HG03135 (cell line): Measurements from ENCODE around the gene SPCS2.
"Not testable (repeated sequence)": the region's sequence is repeated elsewhere in the genome, so short reads cannot be mapped to it uniquely, and the experiment has no call there.

ENCODE experiments used
- ATAC-seq: cut with Tn5 transposase; IDR thresholded peaks from one replicate; pipeline ENCODE4 v1.9.1; 2021; ENCODE audit warnings: mild to moderate bottlenecking, moderate library complexity; ENCODE audit not compliant: unreplicated experiment

SPCS2 gene

DNA sequence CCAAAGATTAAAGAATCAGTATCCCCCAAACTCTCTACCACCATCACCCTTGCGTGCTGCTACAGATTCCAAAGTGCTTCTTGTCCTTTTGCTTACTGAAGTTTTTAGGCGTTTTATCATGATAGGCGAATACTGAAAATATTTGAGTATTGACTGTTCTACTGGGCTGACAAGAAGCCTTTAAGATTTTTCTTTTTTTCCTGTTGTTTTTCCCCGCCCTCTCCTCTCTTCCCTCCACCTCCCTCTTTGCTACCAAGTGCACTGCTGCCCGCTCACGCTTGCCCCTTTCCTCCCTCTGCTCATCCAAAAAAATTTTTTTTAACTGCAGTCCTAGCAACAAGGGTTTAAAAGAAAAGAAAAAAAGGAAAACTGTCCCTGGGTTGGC lies 679 bp downstream of the SPCS2 start:
- no peak for ATAC-seq

DNA sequence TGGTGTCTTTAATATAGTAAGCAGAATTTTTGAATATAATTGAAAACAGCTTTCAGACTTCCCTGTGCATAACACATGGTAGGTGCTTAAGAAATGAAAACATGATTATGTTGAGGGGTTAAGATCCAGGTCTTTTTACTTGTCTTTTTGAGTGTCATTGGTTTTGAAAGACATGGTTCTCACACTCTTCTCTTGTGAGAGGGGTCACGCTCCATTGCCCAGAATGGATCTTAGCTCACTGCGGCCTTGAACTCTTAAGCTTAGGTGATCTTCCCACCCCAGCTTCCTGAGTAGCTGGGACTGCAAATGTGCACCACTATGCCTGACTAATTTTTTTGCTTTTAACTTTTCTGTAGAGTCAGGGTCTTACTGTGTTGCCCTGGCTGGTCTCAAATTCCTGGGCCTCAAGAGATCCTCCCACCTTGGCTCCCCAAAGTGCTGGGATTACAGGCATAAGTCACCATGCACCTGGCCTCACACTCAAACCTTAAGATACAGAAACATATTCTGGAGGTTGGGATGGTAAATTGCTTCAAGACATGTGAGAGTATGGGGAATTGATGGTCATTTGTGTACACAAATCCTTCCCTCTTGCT lies 1.4 kb downstream of the SPCS2 start:
- ATAC-seq = no peak

DNA sequence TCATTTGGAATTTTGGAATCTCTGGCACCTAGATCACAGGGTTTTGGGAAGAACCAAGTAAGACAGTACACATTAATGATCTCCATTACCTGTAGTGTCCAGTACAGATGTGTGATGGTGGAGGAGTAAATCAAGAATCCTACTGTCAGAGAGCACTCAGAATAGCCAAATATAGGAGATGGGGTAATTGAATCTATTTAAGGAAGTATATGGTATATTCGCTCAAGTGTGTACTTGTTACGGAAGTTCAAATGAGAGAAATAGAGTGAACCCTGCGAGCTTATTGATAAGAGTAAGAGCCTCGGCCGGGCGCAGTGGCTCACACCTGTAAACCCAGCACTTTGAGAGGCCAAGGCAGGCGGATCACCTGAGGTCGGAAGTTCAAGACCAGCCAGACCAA lies 2.2 kb downstream of the SPCS2 start:
- no peak for ATAC-seq

DNA sequence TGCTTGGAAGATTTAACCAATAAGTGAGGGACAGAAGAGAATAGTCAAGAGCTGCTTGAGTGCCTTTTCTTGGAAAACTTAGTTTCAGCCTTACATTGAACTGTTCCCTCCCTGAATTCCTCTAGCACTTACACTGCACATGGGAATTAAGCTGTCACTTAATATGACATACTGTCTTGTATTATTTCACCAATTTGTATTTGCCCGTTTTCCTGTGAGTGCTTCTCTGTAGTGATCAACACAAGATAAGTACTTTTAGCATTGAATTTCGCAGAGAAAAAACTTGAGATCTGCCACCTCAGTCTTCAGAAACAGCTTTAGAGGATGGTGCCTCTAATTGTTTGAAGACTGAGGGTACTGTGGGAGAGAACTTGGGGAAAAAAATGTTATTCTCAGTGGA lies 3.7 kb downstream of the SPCS2 start:
- ATAC-seq = no peak

DNA sequence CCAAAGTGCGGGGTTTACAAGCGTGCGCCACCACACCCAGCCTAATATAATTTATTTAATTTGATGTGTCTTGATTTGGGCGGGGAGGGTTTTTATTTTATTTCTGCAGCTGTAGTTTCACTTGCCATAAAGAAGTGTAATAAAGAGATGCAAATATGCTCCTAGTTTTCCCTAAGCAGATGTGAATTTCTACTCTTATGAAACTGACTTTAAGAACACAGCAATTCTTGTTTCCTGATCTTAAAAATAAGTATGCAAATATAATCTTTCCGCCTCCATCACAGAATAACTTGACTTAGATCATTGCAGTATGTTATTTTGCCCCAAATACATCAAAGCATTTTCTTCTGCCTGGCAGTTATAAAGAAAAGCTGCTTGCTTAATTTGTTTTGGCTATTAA lies 4.4 kb downstream of the SPCS2 start:
- ATAC-seq = no peak

DNA sequence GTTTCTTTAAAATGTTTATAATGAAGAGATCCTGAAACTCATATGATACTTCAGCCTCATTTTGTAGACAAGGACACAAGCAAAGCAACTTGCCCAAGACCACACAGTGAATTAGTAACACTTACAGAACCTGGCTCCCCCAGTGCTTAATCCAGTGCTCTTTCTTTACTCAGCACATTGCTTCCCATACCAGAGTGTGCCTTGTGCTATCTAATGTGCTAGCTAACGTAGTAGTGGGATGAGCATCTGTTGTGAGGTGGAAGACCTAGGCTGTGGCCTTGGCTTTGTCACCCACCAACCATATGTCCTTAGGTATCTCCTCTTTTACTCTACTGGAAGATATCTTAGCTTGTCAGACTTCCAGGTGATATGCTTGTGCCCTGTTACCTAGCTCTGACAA lies 5.1 kb downstream of the SPCS2 start:
- ATAC-seq = no peak

DNA sequence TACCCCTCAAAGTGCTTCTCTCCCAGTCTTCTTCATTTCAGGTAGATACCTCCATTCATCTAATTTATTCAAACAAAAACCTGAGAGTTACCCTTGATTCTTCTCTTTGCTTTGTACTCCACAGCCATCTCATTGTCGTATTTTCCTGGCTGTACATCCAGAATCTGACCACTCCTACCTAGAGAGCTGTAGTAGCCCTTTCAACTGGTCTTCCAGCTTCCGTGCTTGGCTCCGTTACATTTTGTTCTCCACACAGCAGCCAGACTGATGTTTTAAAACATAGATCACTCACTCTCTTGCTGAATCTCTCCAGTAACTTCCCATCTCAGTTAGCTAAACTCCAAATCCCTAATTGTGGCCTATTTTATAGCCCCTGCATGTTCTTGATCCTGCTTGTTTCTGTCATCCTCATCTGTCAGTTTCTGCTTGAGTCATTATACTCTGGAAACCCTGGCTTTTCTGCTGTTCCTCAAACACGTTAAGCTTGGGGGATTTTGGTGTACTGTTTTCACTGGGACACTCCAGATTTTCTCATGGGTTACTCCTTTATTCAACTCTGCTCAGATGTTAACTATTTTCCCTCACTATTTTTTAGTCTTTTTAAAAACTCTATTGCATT lies 7.4 kb downstream of the SPCS2 start:
- no peak for ATAC-seq

DNA sequence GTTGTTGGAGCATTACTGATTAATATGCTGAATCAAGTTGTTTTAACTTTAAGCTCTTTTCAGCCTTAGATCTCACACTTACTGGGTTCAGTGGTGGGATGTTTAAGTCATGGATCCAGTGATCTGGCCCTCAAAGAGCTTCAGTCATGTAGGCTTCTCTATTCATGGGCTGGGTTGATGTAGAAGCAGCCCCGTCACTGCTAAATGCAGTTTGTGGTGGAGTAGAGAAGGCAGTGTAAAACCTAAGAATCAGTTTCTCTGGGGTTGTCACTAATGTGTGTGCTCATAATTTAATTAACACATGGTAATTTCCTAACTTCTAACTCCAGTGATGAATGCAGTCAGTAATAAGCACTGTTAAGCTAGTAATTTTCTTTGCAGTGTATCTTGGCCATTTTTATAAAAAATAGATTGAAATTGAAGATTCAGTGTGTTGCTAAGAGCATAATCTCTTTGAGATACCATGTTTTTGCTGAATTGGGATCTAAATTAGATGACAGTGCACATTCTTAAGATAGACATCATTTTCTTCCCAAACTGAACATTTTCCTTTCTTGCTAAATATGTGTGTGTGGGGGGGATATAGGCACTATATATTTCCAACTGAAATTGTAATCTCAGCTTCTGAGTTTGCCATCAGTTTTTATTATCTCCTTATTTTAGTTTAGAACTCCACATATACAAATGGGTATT lies 9.0 kb downstream of the SPCS2 start:
- no peak for ATAC-seq

DNA sequence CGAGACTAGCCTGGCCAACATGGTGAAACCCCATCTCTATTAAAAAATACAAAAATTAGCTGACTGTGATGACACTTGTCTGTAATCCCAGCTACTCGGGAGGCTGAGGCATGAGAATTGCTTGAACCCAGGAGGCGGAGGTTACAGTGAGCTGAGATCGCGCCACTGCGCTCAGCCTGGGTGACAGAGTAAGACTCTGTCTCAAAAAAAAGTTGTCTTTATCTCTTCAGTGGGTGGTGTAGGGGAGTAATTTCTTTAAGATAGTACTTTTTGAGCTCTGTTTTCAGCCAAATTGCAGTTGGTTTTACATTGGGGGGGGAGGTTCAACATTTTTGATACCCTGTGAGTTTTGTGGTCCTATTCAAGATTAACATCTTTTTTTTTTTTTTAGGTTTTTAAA lies 11.1 kb downstream of the SPCS2 start:
- ATAC-seq = not testable (repeated sequence)

DNA sequence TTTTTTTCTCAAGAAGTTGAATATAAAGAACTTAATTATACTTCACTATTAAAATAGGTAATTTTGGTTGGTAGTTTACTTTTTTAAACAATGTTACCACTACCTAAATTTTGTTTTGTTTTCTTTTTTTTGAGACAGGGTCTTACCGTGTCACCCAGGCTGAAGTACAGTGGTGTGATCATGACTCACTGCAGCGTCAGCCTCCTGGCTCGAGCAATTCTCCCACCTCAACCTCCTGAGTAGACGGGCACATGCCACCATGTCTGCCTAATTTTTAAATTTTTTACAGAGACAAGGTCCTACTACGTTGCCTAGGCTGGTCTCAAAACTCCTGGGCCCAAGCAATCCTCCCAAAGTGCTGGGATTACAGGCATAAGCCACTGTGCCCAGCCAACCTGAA lies 17.6 kb downstream of the SPCS2 start:
- no peak for ATAC-seq

DNA sequence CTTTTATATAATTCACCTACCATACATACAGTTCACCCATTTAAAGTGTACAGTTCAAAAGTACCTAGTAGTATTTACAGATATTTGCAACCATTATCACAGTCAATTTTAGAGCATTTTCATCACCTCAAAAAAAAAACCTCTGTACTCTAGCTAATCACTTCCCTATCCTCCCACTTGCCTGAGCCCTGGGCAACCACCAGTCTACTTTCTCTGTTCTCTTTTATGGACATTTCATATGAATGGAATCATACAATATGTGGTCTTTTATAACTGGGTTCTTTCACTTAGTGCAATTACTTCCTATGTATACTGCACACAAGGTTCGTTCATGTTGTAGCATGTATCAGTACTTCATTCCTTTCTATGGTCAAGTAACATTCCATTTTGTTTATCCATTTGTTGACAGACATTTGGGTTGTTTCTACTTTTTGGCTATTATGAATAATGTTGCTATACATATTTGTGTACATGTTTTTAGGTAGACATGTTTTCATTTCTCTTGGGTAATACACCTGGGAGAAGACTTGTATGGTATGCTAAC lies 21.9 kb downstream of the SPCS2 start:
- ATAC-seq = no peak

DNA sequence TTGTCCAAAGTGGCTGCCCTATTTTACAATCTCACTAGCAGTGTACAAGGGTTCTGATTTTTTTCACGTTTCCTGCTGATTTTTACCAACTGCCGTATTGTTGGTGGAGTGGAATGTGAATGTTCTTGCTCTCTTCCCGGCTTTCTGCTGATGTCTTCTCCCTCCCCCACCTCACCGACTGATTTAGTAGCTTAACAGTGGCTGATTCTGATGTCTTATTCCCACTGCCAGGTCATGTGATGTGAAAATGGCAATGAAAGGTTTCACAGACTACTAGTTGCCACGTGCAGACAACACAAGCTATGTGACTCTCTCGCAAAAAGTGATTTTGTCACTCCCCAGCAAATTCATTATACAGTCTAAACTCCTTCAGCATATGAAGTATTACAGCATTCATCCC lies 22.4 kb downstream of the SPCS2 start:
- no peak for ATAC-seq

DNA sequence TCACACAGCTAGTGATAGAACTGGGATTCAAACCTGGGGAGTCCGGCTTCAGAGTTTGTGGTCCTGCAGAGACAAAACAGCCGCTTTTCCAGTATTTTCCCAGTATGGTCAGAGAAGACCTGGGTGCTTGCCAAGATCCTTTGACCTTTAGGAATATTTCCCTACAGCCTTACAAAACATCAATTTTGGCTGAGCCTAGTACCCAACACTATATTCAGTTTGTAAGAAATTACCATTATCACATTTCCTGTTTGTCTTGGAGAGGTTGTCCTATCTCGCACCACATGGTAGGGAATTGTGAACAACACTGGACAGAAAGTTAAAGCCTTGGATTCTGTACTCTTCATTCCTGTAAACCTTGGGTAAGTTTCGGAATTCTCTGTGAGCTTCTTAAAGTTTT lies 29.0 kb downstream of the SPCS2 start:
- ATAC-seq = no peak

DNA sequence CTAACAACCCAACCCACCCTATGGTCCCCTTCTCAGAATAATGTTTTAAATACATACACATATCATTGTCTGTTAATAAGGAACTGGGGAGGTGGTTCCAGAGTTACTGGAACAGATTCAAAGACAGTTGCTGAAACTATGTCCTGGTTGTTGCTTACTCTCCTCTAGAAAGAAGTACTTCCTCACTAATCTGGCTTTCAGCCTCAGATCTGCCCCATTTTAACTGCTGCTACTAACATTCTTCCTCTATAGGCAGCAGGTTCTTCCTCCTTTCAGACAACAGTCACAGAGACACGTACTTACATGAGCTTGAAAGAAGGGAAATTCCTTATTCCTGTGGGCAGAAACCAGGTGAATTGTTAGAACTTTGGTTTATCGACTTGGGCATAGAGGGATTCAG lies 31.6 kb downstream of the SPCS2 start:
- ATAC-seq = no peak

DNA sequence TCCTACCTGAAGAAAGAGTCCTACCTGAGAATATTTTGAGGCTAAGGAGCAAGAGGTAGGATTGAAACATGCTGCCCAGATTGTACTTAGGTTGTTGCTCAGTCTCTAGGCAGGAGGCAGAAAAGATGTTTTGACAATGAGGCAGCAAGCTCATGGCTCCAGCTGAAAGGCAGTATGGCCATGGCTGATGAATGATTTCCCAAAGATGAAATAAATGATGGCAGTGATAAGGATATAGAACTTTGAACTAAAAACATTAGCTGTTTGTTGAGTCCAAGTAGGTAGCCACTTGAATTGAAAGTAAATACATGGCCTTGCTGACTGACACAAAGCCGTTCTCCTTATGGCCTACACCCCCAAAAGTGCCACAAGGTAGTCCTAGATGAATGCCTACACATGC lies 32.8 kb downstream of the SPCS2 start:
- no peak for ATAC-seq

DNA sequence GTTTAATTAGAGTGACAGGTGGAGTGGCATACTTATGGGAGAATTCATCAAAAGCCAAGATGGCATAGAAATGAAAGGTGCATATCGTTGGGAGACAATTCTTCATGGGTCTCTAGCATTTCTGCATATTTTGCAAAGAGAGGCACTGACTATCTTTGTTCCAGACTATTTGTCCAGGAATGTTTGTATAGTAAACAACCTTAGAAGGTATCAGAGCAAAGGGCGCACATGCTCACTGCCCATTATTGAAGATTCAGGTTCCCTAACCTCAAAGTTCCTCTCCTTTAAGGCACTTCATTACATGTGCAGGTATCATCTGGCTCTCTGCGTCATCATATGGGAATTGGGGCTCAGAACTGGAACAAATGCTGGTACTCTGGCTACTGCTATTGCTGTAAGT lies 35.0 kb downstream of the SPCS2 start:
- ATAC-seq = no peak

DNA sequence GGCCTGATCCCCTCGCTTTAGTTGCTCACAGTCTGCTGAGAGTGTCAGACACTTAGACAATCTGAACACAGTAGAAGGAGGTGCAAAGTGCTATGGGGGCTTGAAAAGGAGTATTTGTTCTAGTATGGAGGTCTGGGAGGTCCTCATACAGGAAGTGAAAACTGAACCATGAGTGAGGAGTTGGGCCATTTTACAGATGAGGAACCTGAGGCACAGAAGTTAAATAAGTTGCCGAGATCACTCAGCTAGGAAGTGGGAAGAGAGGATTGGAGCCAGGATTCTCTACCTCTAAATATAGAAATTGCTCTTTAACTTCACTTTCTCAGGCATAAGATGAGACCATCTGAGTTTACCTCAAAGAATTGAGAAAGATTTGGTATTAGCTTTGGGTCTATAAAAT lies 35.7 kb downstream of the SPCS2 start:
- ATAC-seq = no peak

DNA sequence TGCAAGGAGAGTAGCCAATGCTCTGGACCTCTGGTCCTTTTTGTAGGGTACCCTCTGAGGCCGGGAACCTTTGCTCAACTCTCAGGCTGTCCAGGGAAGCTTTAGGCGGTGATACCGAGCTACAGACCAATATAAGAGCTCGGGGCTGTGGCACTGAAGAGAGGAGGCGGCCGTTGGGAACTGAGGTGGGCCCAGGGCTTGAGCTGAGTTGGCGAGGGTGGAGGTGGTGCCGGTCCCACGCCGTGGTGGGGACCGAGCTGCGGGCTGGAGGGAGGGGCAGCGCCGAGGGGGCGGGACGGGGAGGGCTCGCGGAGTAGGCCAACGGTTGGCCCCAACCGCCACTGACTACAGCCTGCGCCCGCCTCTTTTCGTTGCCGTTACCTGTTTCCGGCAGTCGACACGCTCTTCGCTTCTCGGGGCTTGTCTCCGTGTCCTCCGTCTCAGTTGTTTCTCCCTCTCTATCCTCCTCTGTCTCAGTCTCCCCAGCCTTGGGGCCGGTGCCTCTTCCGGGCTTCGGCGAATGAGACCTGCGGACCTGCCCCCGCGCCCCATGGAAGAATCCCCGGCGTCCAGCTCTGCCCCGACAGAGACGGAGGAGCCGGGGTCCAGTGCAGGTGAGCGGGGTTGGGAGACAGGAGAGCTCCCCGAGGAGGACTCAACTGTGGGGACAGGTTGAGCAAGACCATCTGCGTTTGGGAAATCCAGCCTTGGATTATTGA lies 39.6 kb downstream of the SPCS2 start, which contains the start of gene NEU3:
NEU3 (plus strand) TSS at position 393 of the 719 bp plus-strand sequence; CDS start at position 521, 128 bp downstream.
- ATAC-seq = peak; percentile 81

DNA sequence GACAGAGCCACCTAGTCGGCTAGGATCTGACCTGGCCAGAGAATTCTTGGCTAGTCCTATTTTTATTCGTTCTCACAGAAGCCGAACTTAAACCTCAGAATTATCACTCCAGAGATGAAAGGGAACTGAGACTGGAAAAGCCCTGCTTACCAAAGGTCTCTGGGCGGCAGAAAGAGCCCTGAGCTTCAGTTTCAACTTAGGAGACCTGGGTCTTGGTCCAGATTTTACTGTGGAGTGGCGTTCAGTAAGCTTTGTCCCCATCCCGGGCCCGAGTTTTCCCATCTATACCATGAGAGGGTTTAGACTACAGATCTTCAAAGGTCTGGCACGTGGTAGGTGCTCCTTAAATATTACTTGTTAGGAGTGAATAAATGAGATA lies 40.2 kb downstream of the SPCS2 start:
- peak; percentile 5 for ATAC-seq

DNA sequence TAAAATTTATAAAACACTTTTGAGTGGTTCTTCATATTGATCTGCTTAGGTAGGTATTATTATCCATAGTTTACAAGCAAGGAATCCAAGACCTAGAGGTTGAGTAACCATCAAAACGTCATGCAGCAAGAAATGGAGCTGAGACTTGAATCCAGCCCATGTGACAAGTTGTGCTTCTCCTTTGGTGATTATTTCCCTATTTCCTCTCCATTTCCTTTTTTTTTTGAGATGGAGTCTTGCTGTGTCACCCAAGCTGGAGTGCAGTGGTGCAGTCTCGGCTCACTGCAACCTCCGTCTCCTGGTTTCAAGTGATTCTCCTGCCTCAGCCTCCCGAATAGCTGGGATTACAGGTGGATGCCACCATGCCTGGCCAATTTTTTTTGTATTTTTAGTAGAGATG lies 41.1 kb downstream of the SPCS2 start:
- ATAC-seq = not testable (repeated sequence)

DNA sequence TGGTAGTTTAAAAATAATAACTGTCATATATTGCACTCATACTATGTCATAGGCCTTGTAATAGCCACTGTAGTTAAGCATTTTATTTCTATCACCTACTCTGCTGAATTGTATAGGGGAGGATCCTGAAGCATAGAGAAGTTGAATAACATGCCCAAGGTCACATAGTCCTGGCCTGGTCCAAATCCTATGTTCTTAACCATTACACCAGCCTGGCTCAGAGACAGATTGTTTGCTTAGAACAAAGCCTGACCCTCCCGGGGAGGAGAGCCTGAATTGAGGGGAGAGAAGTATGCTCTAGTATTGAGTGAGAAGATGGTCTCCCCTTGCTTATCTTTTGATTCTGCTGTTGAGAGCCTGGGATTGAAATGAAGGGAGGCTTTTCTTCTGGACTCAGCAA lies 41.9 kb downstream of the SPCS2 start:
- no peak for ATAC-seq

DNA sequence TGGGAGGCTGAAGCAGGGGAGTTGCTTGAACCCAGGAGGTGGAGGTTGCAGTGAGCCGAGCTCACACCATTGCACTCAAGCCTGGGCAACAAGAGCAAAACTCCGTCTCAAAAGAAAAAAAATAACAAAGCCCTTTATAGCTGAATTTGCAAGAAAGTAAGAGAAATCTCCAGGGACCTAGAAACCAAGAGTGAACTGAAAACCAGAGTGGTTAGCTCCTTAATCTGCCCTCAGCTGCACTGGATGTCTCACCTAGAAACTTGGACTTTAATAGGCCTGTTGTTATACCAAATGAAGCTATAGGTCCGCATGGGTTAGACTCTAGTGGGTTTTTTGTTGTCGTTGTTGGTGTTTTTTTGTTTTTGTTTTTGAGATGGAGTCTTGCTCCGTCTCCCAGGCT lies 43.8 kb downstream of the SPCS2 start:
- ATAC-seq = no peak
